Mesodermal cell (in vitro differentiated cells): ENCODE data around the gene TAPBP.
"Not testable (repeated sequence)": the region's sequence is repeated elsewhere in the genome, so short reads cannot be mapped to it uniquely, and the experiment has no call there.

ENCODE experiments used
- H3K27ac ChIP-seq: 2 replicates; pipeline ENCODE4 v1.7.0; 2013; ENCODE audit warnings: mild to moderate bottlenecking, low read depth, low read length, moderate library complexity; ENCODE audit not compliant: severe bottlenecking
- H3K36me3 ChIP-seq: 2 replicates; pipeline ENCODE4 v1.7.1; 2013; ENCODE audit warnings: mild to moderate bottlenecking, low read length, moderate library complexity; ENCODE audit not compliant: control insufficient read depth, insufficient read depth
- H3K4me1 ChIP-seq: one replicate; pipeline ENCODE4 v1.7.1; 2013; ENCODE audit warnings: mild to moderate bottlenecking, low read length; ENCODE audit not compliant: insufficient read depth, control insufficient read depth, poor library complexity, severe bottlenecking
- H3K4me3 ChIP-seq: 2 replicates; pipeline ENCODE4 v1.7.0; 2013; ENCODE audit warnings: low read length, control low read depth, mild to moderate bottlenecking; ENCODE audit not compliant: insufficient read depth, poor library complexity, severe bottlenecking; ENCODE audit errors: extremely low read depth
- H3K9me3 ChIP-seq: 2 replicates; pipeline ENCODE4 v1.7.1; 2013; ENCODE audit warnings: mild to moderate bottlenecking, low read length, moderate library complexity; ENCODE audit not compliant: control insufficient read depth
- WGBS, 2 experiments: methylation state at CpG; one replicate each; pipeline ENCODE4 v1.1.5; 2013; ENCODE audit warnings: missing lambda C conversion rate in 2 of 2; ENCODE audit not compliant: insufficient coverage in 2 of 2; 5-methylcytosine and 5-hydroxymethylcytosine counted together

Gene TAPBP

GRCh38 chr6:33273924-33274902, 39.7 kb downstream of the TAPBP start:
- Histone ChIP-seq H3K4me3 (peak overlapping the region; percentile 69), H3K9me3 (no peaks in the 10 kb centered on the region), H3K27ac (no peak overlapping the region), H3K4me1 (peaks cover 25% of the 10 kb centered on the region), H3K36me3 (peaks cover 64% of the 10 kb centered on the region)
- WGBS, 2 experiments, result 71 to 84% methylated on average over 6 to 10 of the region's 14 CpGs

- Histone ChIP-seq H3K9me3 (no peaks in the 10 kb centered on the region), H3K4me3 (peak overlapping the region; percentile 69), H3K36me3 (peaks cover 65% of the 10 kb centered on the region), H3K27ac (peak overlapping the region; percentile 43), H3K4me1 (peaks cover 25% of the 10 kb centered on the region)
- WGBS, 2 experiments, result 36 to 75% methylated on average over 5 to 6 of the region's 11 CpGs
Observed at GRCh38 chr6:33273129-33273923, 40.6 kb downstream of the TAPBP start.

- Histone ChIP-seq H3K4me1 (peaks cover 21% of the 10 kb centered on the region), H3K4me3 (peak overlapping the region; percentile 69), H3K36me3 (peaks cover 68% of the 10 kb centered on the region), H3K27ac (peak overlapping the region; percentile 94), H3K9me3 (no peaks in the 10 kb centered on the region)
- 0% methylated on average over 2 to 15 of the region's 22 CpGs for WGBS, 2 experiments
Observed at GRCh38 chr6:33272275-33273128, 41.4 kb downstream of the TAPBP start.

- WGBS, 2 experiments, result 0% methylated on average over 36 to 45 of the region's 48 CpGs
- H3K9me3 ChIP-seq, result no peaks in the 10 kb centered on the region
- peaks cover 76% of the 10 kb centered on the region for H3K36me3 ChIP-seq
Observed at GRCh38 chr6:33271468-33272274, 42.2 kb downstream of the TAPBP start, which contains the start of the genes RPS18 and VPS52. RPS18 (plus strand) TSS chr6:33272075; CDS start chr6:33272120, 45 bp downstream. VPS52 (minus strand) TSS chr6:33271876; CDS start chr6:33271675, 201 bp downstream.

GRCh38 chr6:33271117-33271467, 42.8 kb downstream of the TAPBP start:
- H3K4me3 ChIP-seq, result peak overlapping the region; percentile 69
- peak overlapping the region; percentile 94 for H3K27ac ChIP-seq
- peaks cover 76% of the 10 kb centered on the region for H3K36me3 ChIP-seq
- H3K4me1 ChIP-seq, result peaks cover 16% of the 10 kb centered on the region
- 0 to 1% methylated on average over 4 to 5 of the region's 7 CpGs for WGBS, 2 experiments
- H3K9me3 ChIP-seq, result no peaks in the 10 kb centered on the region

More at GRCh38 chr6:33271468-33272274, 42.2 kb downstream of the TAPBP start, which contains the start of the genes RPS18 and VPS52:
- H3K4me3 ChIP-seq, result peak within 1 kb of the TSS; percentile 69
- peak within 1 kb of the TSS; percentile 94 for H3K27ac ChIP-seq
- H3K4me1 ChIP-seq, result peaks cover 21% of the 10 kb centered on the region

GRCh38 chr6:33264015-33264414, 49.9 kb downstream of the TAPBP start:
- Histone ChIP-seq H3K27ac (no peak overlapping the region), H3K4me3 (no peak overlapping the region), H3K4me1 (no peaks in the 10 kb centered on the region), H3K36me3 (peaks cover 77% of the 10 kb centered on the region), H3K9me3 (no peaks in the 10 kb centered on the region)
- WGBS, 2 experiments, result 95 to 98% methylated on average over 3 to 7 of the region's 7 CpGs

- H3K9me3 ChIP-seq, H3K4me3 ChIP-seq, H3K27ac ChIP-seq, H3K4me1 ChIP-seq: not testable (repeated sequence)
- WGBS, 2 experiments, result 75% methylated on average over 3 of the region's 3 CpGs; no CpG with 5 or more reads in 1 of the 2 experiments
- H3K36me3 ChIP-seq, result peaks cover 72% of the 10 kb centered on the region
Observed at GRCh38 chr6:33262490-33262889, 51.4 kb downstream of the TAPBP start.

GRCh38 chr6:33259032-33259431, 54.8 kb downstream of the TAPBP start:
- WGBS, 2 experiments, result 95% methylated on average over 4 of the region's 5 CpGs
- Histone ChIP-seq H3K4me1 (no peaks in the 10 kb centered on the region), H3K4me3 (no peak overlapping the region), H3K27ac (no peak overlapping the region), H3K36me3 (peaks cover 59% of the 10 kb centered on the region), H3K9me3 (no peaks in the 10 kb centered on the region)

- H3K4me3 ChIP-seq, result no peak overlapping the region
- WGBS, 2 experiments, result no CpG with 5 or more reads among the region's 4 CpGs
- H3K4me1 ChIP-seq, result peaks cover 10% of the 10 kb centered on the region
- no peaks in the 10 kb centered on the region for H3K9me3 ChIP-seq
- peaks cover 43% of the 10 kb centered on the region for H3K36me3 ChIP-seq
- H3K27ac ChIP-seq, result no peak overlapping the region
Observed at GRCh38 chr6:33254591-33254990, 59.3 kb downstream of the TAPBP start.
